ENCODE measurements around the gene B4GALT7.
"Not testable (repeated sequence)": the region's sequence is repeated elsewhere in the genome, so short reads cannot be mapped to it uniquely, and the experiment has no call there.

GRCh38 chr5:177651235-177651634 is 51.3 kb downstream of the B4GALT7 start:
- TF ChIP-seq POLR2A, CTCF (IDR thresholded peaks at IDR 0.05): not testable (repeated sequence)

All from tibial nerve (tissue), 3 donors.